GM12878 (cell line): ENCODE results near the gene LIPK. TPM values are rescaled to one million over a fixed set of nuclear protein-coding genes. Genes with fewer than 3 reads are reported as not detected.

ENCODE experiments used
- CEBPZ ChIP-seq: fragments of 150-350 bp; IDR thresholded peaks from 2 replicates; pipeline ENCODE4 v1.6.1; 2016; ENCODE audit warnings: low read depth, low read length
- E2F4 ChIP-seq: IDR thresholded peaks from 2 replicates; pipeline ENCODE4 v1.6.1; 2012; ENCODE audit warnings: low read depth, low read length, improper control_type of control experiment
- EED ChIP-seq: sonication (generic); IDR thresholded peaks from 2 replicates; pipeline ENCODE4 v1.6.1; 2016; ENCODE audit warnings: antibody characterized with exemption, low read depth
- MYC ChIP-seq: IDR thresholded peaks from 2 replicates; pipeline ENCODE4 v1.6.1; 2011; ENCODE audit warnings: mild to moderate bottlenecking, low read length, moderate library complexity, inconsistent platforms; ENCODE audit not compliant: insufficient read depth, insufficient replicate concordance, insufficient read length, severe bottlenecking
- NKRF ChIP-seq: fragments of 450-650 bp; conservative IDR thresholded peaks from 2 replicates; pipeline ENCODE4 v1.6.1; 2017; ENCODE audit warnings: mild to moderate bottlenecking, moderate library complexity
- POLR2AphosphoS5 ChIP-seq: IDR thresholded peaks from 2 replicates; pipeline ENCODE4 v1.6.1; 2011; ENCODE audit warnings: mild to moderate bottlenecking, low read length, inconsistent platforms
- RUNX3 ChIP-seq: IDR thresholded peaks from 2 replicates; pipeline ENCODE4 v1.6.1; 2012; ENCODE audit warnings: low read length, inconsistent platforms
- ZBTB4 ChIP-seq: fragments of 450-650 bp; formaldehyde crosslinking; IDR thresholded peaks from 2 replicates; pipeline ENCODE4 v1.4.0; 2022; ENCODE audit warnings: mild to moderate bottlenecking, moderate library complexity
- polyA plus RNA-seq, 11 experiments: library from polyadenylated mRNA; depleted of rRNA in 4 of 11; unstranded in 6 of 11; stranded (reverse) in 5 of 11; fragments of >200 nt; fragmentation: Nextera tagmentation in 4 of 11; fragmentation: Illumina TruSeq in 1 of 11; extraction: Ambion mirVana in 4 of 11; extraction: Trizol in 1 of 11; gene quantifications; 1 replicate in 1 of 11; 2 replicates in 10 of 11; pipeline versions ENCODE4 v1.2.1 to v1.2.3, GENCODE V29; 2011 to 2016; ENCODE audit warnings: inconsistent platforms in 2 of 11, missing spikeins in 2 of 11, low read depth in 1 of 11
- total RNA-seq, 4 experiments: library from RNA; depleted of rRNA in 3 of 4; stranded (reverse); fragments of >200 nt in 3 of 4; fragmentation: Illumina TruSeq in 1 of 4; extraction: Trizol in 1 of 4; gene quantifications; 2 replicates each; pipeline versions ENCODE4 v1.2.1 to v1.2.3, GENCODE V29; 2013 to 2021

Gene LIPK
- total and polyA plus RNA-seq, 10 of the 15 experiments (the other 5 are each of a cell fraction or from before 2014, with no cell fraction given): not detected

- TF ChIP-seq CEBPZ: no peak
- no peak for TF ChIP-seq E2F4
- TF ChIP-seq POLR2AphosphoS5: no peak
- TF ChIP-seq EED: no peak
- no peak for TF ChIP-seq MYC
- TF ChIP-seq ZBTB4 (CRISPR knock-in tag): no peak
- no peak for TF ChIP-seq RUNX3
- no peak for TF ChIP-seq NKRF
These were observed 23.6 kb upstream of the LIPK start (continued) for GRCh38 chr10:88682491-88682890.
